ENCODE data around the gene FES.

- TF ChIP-seq CTCF (IDR thresholded peaks at IDR 0.05; ENCODE audit: low read length) (no peak), EZH2 (IDR thresholded peaks at IDR 0.05; ENCODE audit: borderline replicate concordance, low read length) (no peak)
Measured at GRCh38 chr15:90929246-90930019, 45.1 kb downstream of the FES start.

Measured in OCI-LY1 (cell line).